SU-DHL-6 (cell line): ENCODE measurements around the gene EXOSC10.

Experiments
- CTCF ChIP-seq: fragments of 200-600 bp; sonication (generic); IDR thresholded peaks from one replicate; pipeline ENCODE4 v1.5.1; 2017; ENCODE audit warnings: antibody characterized with exemption, mild to moderate bottlenecking, low read length, moderate library complexity; ENCODE audit not compliant: insufficient read depth, poor library complexity, severe bottlenecking
- EZH2phosphoT487 ChIP-seq: fragments of 200-600 bp; sonication (generic), shearing (Covaris generic); conservative IDR thresholded peaks from 2 replicates; pipeline ENCODE4 v1.6.1; 2018; ENCODE audit warnings: mild to moderate bottlenecking, antibody characterized with exemption, low read length, moderate library complexity, mixed read lengths

- TF ChIP-seq EZH2phosphoT487: no peak
- no peak for TF ChIP-seq CTCF
These were observed 75.4 kb downstream of the EXOSC10 start for GRCh38 chr1:11024154-11024873.
